HL-60 (cell line): ENCODE data around the gene HPN.

Experiments used
- CTCF ChIP-seq: IDR thresholded peaks from one replicate; pipeline ENCODE4 v1.5.1; 2011; ENCODE audit warnings: low read length, control low read depth, inconsistent platforms; ENCODE audit not compliant: insufficient read depth
- POLR2AphosphoS5 ChIP-seq: IDR thresholded peaks from 2 replicates; pipeline ENCODE4 v1.6.1; 2012; ENCODE audit warnings: low read depth
- REST ChIP-seq: IDR thresholded peaks from 2 replicates; pipeline ENCODE4 v1.6.1; 2012; ENCODE audit warnings: low read depth; ENCODE audit not compliant: insufficient replicate concordance

- TF ChIP-seq REST (no peak), POLR2AphosphoS5 (no peak), CTCF (no peak)
These were observed 51.9 kb downstream of the HPN start for GRCh38 chr19:35093430-35093829.
